ENCODE data around the gene TWIST2. TPM values are rescaled to one million over a fixed set of nuclear protein-coding genes. Genes with fewer than 3 reads are reported as not detected.
A peak's percentile ranks its signal among the peaks of the same experiment; 100 is the strongest.

TWIST2 gene
- total and polyA plus RNA-seq, 8 donors = 0.58 to 58.0 (median 12.3) TPM

- Histone ChIP-seq H3K4me3 (no peak overlapping the region), H3K27ac (no peak overlapping the region), H3K4me1 (peaks cover 19 to 52% (median 31%) of the 10 kb centered on the region in 4 donors), H3K27me3 (no peaks in the 10 kb centered on the region), H3K36me3 (no peaks in the 10 kb centered on the region), H3K9me3 (no peaks in the 10 kb centered on the region)
- DNase-seq = no peak
- TF ChIP-seq EP300 (IDR thresholded peaks at IDR 0.05) = no peak
- no peak for TF ChIP-seq POLR2A (IDR thresholded peaks at IDR 0.05)
- TF ChIP-seq, protein P1, sequence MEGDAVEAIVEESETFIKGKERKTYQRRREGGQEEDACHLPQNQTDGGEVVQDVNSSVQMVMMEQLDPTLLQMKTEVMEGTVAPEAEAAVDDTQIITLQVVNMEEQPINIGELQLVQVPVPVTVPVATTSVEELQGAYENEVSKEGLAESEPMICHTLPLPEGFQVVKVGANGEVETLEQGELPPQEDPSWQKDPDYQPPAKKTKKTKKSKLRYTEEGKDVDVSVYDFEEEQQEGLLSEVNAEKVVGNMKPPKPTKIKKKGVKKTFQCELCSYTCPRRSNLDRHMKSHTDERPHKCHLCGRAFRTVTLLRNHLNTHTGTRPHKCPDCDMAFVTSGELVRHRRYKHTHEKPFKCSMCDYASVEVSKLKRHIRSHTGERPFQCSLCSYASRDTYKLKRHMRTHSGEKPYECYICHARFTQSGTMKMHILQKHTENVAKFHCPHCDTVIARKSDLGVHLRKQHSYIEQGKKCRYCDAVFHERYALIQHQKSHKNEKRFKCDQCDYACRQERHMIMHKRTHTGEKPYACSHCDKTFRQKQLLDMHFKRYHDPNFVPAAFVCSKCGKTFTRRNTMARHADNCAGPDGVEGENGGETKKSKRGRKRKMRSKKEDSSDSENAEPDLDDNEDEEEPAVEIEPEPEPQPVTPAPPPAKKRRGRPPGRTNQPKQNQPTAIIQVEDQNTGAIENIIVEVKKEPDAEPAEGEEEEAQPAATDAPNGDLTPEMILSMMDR (IDR thresholded peaks at IDR 0.05) = no peak
- TF ChIP-seq POLR2AphosphoS5 (IDR thresholded peaks at IDR 0.05) = no peak
- WGBS, 5 donors = 76 to 89% (median 81%) methylated on average over 3 of the region's 3 CpGs
- intact Hi-C loops (cut with DNase I; ENCODE audit: low total_unique reads) = no loop called here
Observed at GRCh38 chr2:238870261-238870660, 22.4 kb downstream of the TWIST2 start.

GRCh38 chr2:238872026-238872425 lies 24.1 kb downstream of the TWIST2 start:
- H3K4me1 ChIP-seq = peaks cover 15 to 42% (median 21%) of the 10 kb centered on the region in 4 donors
- peaks cover 0 to 8% (median 0%) of the 10 kb centered on the region in 3 donors for H3K27me3 ChIP-seq
- no peak for DNase-seq
- H3K9me3 ChIP-seq = no peaks in the 10 kb centered on the region
- WGBS, 5 donors = 86 to 94% (median 92%) methylated on average over 7 of the region's 7 CpGs
- TF ChIP-seq EP300 (IDR thresholded peaks at IDR 0.05) = no peak
- no peak for TF ChIP-seq POLR2AphosphoS5 (IDR thresholded peaks at IDR 0.05)
- TF ChIP-seq, protein P1 (IDR thresholded peaks at IDR 0.05) = no peak
- no peak for TF ChIP-seq POLR2A (IDR thresholded peaks at IDR 0.05)
- H3K27ac ChIP-seq = peak overlapping the region in 1 of 5 donors; percentile 25
- H3K36me3 ChIP-seq = no peaks in the 10 kb centered on the region
- no peak overlapping the region for H3K4me3 ChIP-seq
- intact Hi-C loops (cut with DNase I; ENCODE audit: low total_unique reads) = no loop called here

DNA sequence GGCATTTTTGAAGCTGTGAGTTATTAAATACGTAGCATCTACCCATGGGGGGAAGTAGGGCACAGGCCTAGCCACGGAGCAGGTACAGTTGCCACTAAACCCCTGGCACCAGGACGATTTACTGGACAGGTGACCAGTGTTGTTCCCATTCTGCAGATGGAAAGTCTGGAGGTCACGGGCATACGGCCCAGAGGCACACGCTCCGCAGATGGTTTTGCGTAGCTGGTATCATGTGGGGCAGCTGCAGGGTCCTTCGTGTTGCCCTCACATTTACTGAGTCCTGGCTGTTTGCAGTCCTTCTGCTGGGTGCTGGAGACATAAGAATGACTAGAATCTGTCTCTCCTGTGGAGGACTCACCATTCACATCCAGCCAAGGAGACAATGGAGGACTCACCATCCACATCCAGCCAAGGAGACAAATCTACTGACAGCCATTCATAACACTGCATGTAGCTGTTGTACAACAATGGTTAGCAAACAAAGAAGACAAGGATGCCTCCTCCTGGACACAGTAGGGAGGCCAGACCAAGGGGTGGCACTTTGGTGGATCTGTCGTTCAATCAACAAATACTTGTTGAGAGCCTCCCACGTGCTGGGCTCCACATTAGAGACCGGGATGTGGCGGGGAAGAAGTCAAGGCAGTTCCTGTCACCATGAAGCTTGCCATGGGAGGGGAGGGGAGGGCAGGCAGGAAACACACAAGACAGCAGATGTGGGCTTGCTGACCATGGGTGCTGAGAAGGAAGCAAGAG lies 24.9 kb downstream of the TWIST2 start:
- peaks cover 0 to 8% (median 0%) of the 10 kb centered on the region in 3 donors for H3K27me3 ChIP-seq
- WGBS, 5 donors = 70 to 86% (median 82%) methylated on average over 7 to 13 of the region's 13 CpGs
- no peaks in the 10 kb centered on the region for H3K36me3 ChIP-seq
- DNase-seq = no peak
- TF ChIP-seq POLR2A (IDR thresholded peaks at IDR 0.05) = no peak
- no peak for TF ChIP-seq POLR2AphosphoS5 (IDR thresholded peaks at IDR 0.05)
- TF ChIP-seq, protein P1 (IDR thresholded peaks at IDR 0.05) = no peak
- H3K4me3 ChIP-seq = no peak overlapping the region
- H3K4me1 ChIP-seq = peaks cover 11 to 36% (median 15%) of the 10 kb centered on the region in 4 donors
- intact Hi-C loops (cut with DNase I; ENCODE audit: low total_unique reads) = no loop called here
- H3K27ac ChIP-seq = no peak overlapping the region
- H3K9me3 ChIP-seq = no peaks in the 10 kb centered on the region

DNA sequence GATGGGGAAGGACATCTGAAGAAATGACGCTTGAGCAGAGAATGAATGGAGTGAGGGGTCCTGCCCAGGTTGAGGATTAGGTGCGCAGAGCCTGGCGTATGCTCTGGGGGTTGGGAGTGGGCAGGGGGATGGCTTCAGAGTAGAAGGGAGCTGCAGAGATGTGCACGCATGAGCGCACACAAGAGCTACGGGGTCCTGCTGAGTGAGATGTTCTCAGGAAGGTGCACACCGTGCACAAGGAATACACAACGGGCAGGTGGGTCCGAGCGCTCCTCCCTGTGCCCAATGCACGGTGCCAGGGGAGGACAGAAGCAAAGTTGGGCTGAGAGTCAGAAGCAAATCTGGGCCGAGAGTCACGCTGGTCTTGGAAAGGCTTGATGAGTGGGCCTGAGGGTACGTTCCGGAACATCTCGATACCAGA lies 25.5 kb downstream of the TWIST2 start:
- no peak for DNase-seq

More for the DNA sequence above, 25.5 kb downstream of the TWIST2 start:
- peaks cover 5 to 30% (median 10%) of the 10 kb centered on the region in 4 donors for H3K4me1 ChIP-seq
- H3K36me3 ChIP-seq = no peaks in the 10 kb centered on the region
- H3K9me3 ChIP-seq = no peaks in the 10 kb centered on the region
- TF ChIP-seq POLR2A (IDR thresholded peaks at IDR 0.05) (no peak), EP300 (IDR thresholded peaks at IDR 0.05) (no peak), POLR2AphosphoS5 (IDR thresholded peaks at IDR 0.05) (no peak)
- TF ChIP-seq, protein P1 (IDR thresholded peaks at IDR 0.05) = no peak
- intact Hi-C loops (cut with DNase I; ENCODE audit: low total_unique reads) = no loop called here
- no peak overlapping the region for H3K27ac ChIP-seq
- peaks cover 0 to 8% (median 0%) of the 10 kb centered on the region in 3 donors for H3K27me3 ChIP-seq
- H3K4me3 ChIP-seq = no peak overlapping the region
- 90 to 95% (median 93%) methylated on average over 16 of the region's 16 CpGs for WGBS, 5 donors

Measured in stomach (tissue), 9 donors.